AML-193 (cell line): ENCODE measurements around the gene CAP1.
"Not testable (repeated sequence)": the region's sequence is repeated elsewhere in the genome, so short reads cannot be mapped to it uniquely, and the experiment has no call there.

ENCODE experiments used
- DNase-seq, 2 experiments: peaks; one replicate each; lab custom pipeline; 2025; lab: John Stamatoyannopoulos, UW

Gene CAP1

DNA sequence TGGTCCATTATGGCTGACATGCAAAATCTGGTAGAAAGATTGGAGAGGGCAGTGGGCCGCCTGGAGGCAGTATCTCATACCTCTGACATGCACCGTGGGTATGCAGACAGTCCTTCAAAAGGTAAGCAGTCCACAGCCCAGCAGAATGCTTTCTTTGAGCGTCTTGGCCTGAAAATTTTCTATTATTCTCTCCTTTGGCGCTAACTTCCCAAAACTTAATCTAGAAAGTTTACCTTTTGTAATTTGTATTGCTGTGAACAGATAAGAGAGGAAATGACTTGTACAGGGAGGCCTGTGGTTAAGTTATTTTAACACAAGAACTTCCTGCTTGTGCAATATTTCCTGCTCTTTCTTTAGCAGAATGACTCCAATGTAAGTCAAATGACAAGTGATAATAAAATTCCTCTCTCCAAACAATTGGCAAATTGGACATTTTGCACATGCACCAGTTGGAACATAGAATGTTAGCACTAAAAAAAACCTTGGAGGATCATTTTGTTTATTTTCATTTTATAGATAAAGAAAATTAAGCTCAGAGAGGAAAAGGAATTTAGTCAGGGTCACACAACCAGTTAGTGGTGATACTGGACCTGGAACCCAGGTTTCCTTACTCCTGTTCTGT lies 18.9 kb downstream of the CAP1 start:
- DNase-seq, result peak; percentile 81 to 87

DNA sequence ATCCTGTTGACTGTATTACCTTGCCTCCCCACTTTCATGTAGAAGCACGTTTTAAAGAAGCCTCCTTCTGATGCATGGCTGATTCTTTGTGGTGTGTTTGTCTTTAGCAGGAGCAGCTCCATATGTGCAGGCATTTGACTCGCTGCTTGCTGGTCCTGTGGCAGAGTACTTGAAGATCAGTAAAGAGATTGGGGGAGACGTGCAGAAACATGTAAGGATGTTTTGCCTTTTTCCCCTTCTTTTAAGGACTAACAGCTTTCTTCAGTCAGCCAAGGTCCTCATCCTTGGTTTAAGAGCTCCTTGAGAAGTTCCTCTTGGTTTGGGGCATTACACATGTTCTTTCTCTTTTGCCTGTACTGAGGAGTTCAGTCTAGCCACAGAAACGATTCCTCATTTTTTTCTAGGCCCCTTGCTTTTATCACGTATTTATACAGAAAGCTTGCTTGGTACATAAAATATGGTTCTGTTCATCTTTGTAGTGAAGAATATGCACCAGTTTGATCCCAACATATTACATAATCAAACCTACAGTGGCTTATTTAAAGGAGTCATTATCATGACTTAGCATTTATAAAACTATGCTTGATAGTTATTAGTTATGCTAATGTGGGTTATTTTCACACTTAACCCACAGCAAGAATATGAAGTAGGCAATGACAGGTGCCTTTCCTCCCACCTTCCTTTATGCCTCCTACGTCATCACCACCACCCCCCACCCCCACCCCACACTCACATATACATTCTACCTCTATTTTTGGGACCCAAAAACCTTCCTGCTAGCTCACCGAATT lies 19.6 kb downstream of the CAP1 start:
- peak; percentile 30 to 32 for DNase-seq

DNA sequence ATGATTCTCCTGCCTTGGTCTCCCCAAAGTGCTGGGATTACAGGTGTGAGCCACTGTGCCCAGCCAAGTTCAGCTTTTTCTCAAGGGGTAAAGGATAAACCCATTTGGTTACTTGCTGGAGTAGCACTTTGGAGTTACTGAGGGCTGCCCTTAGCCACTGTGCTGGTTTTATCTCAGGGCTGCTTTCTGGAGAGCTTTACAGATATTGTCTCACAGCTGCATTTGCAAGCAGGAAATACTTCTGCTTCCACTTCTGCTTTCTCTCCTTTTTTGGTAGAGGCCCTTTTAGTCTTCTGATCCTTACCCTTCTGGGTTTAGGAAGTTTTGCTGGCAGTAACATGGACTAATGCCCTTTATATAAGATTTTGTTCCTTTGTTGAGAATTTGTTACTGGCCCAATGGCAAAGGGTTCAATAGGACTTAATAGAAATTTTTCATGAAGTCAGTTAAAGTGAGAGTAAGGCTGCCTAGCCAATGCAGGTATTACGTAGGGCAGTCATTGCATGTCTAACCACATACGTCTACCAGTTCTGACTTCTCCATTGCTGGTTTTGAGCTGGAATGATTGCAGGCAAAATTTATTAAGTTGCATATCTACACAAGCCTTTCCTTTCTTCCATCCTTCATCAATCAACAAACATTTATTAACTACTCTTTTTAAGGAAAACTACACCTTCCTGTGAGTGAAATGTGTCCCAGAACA lies 24.4 kb downstream of the CAP1 start:
- peak; percentile 85 for DNase-seq

DNA sequence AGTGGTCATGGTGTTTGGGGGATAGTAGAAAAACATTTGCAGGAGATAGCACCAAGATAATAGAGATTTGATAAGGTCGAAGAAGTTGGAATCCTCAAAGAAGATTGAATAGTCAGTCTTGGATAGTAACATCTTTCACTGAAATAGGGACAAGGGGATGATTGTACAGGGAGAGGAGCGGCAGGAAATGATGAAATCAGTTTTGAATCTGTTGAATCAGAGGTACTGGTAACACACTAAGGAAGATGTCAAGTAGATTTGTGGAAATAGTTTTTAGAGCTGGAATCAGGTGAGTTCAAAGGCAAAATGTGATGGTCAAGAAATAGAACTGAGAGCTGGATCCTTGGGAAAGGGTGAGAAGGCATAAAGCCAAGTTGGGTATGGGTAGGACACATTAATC lies 26.5 kb downstream of the CAP1 start:
- DNase-seq, result no peak

DNA sequence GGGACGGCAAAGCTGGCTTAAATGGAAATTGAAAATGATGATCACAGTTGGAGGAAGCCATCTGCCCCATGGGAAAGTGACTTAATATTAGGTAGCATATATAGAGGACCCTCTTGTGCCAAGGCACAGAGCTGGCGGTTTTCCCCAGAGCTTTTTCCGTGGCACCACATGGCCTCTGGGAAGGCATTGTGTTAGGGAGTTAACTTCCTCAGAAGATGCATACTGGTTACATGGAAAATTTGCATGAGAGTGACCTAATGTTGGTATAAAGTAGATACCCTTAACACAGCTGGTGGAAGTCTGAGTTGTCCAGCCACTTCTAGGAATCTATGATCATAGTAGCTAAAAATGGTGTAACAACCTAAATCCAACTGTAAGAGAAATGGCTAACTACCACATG lies 27.3 kb downstream of the CAP1 start:
- DNase-seq, result no peak

DNA sequence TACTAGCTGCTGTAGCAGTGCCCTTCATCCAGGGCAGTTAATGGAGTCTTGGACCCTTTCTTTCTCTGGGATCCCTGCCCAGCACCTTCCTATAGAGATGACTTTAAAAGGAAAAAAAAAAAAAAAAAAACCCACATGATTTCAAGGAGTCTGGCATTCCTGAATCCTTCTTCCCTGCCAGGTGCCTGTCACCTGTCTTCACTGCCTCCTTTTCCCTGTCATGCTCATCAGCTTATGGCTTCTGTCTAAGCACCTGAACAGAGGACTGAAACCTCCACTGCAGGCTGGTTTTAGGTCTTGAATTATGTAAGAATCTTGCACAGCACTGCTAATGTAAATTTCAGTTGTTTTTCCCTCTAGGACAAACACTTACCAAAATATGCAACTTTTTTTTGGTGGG lies 31.6 kb downstream of the CAP1 start:
- DNase-seq, result no peak

DNA sequence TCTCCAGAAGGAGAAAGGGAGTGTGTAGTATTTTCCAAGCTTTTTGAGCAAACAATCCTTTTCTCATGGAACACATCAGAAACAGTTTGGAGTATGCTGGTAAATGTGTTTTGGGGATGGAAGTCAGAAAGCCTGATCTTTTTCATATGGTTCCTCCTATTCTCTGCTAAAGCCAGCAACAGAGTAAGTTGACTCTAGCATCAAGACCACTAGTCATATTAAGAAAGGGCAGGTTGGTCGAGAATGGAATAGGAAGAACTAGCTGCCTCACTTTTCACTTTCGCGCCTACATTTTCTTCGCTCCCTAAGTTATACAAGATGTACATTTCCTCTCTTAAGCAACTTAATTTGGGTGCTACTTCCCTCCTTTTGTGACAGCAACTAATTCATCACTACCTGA lies 32.5 kb downstream of the CAP1 start:
- DNase-seq, result no peak

DNA sequence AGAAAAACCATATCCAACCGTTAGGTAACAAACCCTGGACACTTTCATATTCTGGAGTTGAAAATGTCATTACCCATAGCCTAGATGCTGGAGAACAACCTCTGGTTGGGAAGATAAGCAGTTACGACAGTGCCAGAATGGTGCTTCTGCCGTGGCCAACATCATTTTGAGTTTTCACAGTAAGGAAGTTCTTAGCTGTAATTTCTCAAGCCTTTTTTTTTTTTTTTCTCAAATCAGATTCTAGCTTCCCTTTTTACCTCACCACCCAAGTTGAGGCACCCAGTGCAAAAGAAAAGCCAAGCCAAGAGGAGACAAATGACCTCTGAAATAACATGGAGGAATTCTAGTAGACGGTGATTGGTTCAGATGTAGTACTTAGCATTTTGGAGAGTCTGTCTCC lies 34.7 kb downstream of the CAP1 start:
- peak; percentile 31 to 46 for DNase-seq

DNA sequence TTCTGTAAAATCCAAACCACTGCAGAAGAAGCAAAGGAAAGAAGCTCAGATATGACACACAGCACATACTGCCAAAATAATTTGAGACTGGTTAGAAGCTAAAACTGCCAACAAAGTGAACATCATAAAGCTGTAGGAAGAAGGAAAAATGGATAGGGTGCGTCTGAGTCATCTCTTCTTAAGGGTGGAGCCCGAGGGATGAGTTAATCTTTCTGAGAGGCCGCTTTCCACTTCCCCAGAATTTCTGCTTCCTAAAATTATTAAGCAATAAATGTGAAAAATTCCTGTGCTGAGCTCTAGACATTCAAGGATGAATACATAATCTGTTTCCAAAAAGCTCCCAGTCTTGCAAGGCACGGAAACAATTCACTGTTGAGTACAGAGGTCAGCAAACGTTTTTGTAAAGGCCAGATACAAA lies 36.4 kb downstream of the CAP1 start:
- no peak for DNase-seq

DNA sequence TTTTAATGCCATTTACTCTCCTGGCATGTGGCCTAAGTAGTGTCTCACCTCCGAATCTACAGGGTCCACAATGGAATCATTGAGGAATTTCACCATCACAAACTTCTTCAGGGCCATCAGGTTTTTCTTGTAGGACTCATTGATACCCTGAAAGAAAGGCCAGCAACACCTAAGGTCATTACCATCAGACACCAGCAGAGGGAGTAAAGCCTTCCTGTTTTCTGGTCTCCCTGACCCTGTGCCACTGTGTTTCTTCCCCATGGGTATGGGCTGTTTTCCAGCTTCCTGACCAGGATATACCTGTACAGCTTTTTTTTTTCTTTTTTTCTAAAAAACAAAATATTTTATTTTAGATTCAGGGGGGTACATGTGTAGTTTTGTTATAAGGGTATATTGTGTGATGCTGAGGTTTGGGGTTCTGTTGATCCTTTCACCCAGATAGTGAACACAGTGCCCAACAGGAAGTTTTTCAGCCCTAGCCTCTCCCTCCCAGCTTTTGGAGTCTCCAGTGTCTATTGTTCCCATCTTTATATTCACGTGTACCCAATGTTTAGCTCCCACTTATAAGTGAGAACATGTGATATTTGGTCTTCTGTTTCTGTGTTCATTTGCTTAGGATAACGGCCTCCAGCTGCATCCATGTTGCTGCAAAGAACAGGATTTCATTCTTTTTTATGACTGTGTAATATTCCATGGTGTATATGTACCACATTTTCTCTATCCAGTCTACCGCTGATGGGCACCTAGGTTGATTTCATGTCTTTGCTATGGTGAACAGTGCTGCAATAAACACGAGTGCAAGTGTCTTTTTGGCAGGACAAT lies 38.2 kb downstream of the CAP1 start:
- peak; percentile 60 to 61 for DNase-seq

DNA sequence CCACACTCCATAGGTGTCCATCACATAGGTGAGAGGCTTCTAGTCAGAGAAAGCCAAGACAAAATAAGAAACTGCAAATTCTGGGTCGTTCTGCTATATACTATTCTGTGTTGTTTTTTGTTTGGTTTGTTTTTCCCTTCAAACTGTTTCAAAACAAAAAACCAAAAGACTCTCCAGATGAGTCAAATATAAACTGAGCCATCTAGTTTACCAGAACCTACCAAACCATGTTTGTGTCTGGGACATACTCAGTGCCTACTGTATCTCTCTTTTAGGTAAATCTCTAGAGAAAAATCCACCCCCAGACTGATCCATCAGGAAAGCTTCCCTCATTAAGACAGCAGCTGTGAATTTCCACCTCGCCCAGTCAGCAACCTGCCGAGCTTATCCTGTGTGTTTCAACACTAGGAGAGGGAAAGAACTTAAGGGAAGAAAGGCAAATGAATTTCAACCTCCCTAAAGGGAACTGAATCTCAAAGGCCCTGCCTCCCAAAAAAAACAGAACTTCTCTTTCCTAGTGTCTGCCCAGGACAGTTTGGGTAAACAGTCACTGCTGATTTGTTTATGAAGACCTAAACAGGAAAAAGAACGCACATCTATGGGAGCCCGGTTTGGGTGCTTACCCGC lies 39.4 kb downstream of the CAP1 start:
- no peak for DNase-seq

DNA sequence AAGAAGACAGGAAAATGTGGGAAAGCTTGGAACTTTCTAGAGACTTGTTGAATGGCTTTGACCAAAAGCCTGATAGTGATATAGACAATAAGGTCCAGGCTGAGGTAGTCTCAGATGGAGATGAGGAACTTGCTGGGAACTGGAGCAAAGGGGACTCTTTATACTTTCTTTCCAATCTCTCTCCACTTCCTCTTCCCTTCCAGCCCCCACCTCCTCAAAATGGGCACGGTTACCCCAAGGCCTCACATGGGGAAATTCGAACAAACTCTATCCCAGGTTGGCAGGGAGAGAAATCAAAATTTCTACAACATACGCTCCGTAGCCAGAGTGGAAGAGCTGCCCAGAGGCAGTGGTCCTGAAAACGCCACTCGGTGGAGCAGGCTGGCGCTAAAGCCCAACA lies 41.3 kb downstream of the CAP1 start:
- no peak for DNase-seq

DNA sequence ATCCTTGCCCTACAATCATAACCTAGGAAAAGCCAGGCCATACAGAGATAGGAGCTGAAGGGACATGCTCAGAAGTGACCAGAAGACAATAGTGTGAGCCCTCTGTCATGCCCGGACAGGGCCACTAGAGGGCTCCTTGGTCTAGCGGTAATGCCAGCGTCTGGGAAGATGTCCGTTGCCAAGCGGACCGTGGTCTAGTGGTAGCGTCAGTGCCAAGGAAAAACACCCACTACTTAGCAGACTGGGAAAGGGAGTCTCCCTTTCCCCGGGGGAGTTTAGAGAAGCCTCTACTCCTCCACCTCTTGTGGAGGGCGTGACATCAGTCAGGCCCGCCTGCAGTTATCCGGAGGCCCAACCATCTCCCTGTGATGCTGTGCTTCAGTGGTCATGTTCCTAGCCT lies 44.2 kb downstream of the CAP1 start:
- not testable (repeated sequence) for DNase-seq

DNA sequence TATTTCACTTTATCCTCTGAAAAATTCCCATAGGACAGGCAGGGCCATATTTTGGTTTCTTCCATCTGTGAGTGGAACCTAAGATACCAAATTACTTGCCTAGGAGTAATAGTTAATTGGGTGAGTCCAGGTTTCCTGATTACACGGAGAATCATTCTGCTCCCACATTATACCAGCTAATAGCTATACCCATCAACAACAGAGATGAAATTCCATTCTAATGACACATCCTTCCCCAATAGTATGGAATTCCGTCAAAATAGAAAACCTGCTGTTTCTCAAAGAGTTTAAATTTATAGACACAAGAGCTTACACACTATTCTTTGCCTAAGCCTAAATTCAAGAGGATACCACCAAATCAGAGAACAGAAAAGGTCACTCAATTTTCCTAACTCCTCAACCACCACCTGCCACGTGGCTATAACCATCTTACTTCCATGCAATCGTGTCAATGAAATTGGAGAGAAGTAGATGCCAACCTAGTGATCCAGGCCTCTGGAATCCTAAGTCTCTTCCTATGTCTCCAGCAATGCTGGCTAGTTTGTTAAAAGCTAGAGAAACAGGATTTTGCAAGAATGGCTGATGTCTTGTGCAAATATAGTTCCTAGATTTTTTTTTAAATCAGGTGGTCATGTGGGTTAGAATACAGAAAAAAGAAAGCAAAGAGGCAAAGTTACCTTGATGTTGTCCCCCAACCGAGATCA lies 50.3 kb downstream of the CAP1 start:
- DNase-seq, result no peak

DNA sequence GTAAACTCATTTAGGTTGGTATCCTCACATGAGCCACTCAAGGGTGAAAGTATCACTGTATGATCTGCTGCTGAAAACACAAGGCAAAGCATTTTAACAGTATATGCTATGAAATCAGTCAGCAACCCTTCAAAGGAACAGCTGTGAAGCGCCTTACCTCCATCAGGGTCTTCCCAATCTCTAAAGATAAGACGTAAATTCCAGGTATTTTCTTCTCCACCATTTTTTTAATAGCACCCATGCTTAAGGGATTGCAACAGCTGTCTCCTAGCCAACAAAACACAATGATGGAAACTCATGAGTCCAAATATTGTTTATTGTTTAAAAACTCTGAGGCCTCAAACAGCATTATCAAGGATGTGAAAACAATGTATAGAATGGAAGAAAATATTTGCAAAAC lies 51.7 kb downstream of the CAP1 start:
- DNase-seq, result no peak

DNA sequence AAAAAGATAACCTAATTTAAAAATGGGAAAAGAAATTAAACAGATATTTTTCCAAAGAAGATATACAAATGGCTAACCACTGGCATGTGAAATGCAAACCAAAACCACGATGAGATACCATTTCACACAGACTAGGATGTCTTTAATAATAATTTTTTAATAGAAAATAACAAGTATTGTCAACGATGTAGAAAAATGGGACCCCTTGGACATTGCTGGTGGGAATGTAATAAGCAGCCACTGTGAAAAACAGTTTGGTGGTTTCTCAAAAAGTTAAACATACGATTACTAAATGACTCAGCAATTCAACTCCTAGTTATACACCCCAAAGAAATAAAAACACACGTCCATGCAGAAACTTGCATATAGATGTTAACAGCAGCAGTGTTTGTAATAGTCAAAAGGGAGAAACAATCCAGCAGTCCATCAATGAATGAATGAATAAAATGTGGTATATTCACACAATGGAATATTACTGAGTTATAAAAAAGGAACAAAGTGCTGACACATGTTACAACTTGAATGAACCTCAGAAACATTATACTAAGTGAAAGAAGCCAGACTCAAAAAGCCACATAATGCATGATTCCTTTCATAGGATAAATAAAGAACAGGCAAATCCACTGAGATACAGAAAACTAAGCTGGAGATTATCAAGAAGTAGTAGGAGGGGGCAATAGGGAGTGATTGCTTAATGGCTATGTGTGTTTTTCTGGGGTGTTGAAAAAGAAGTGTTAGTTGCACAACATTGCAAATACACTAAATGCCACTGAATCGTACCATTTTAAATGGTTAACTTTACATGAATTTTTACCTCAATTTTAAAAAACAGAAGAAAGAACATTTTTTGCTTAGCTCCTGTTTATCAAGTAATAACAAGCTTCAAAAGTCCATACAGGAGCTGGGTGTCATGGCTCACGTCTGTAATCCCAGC lies 52.4 kb downstream of the CAP1 start:
- peak in 1 of 2 experiments; percentile 7 for DNase-seq

DNA sequence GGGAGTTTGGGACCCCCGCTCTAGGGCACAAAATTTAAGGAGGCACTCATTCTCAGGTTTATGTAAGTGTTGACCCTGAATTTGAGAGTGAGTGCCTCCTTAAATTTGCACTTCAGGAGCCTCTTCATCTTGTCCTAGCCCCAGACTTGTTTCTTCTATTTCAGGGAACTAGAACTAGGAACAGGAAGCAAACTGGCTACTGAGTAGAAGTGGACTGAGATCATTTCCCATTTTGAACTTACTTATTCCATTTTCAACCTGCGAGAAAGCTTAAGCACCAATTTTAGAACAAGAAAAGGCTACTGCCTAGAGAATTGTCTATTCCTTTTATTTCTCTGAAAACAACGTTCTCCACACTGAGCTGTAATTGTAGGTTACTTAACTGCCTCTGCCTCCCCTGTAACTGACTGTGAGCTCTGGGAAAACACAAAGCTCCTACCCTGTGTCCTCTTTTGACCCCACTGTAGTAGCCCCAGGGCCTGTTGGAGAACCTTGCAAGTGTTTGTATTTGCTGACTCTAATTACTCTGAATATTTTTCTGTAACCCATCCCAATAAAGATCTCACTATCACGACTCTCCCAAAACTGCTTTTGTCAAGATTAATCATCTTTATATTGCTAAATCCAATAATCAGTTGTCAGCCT lies 54.1 kb downstream of the CAP1 start:
- peak; percentile 56 to 59 for DNase-seq

DNA sequence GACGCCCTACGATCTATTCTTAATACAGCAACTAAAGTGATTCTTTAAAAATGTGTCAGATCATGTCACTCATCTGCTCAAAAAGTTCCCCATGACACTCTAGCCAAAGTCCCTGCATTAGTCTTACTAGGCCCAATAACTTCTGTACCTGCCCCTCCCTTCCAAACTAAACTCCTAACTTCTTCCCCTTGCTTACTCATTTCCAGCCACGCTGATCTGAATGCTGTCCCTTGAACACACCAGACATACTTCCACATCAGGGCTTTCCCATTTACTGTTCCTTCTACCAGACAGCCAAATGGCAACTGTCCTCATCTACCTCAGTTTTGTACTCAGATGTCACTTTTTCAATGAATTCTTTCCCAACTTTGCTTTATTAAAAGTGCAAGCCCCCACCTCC lies 55.3 kb downstream of the CAP1 start:
- DNase-seq, result peak in 1 of 2 experiments; percentile 5

DNA sequence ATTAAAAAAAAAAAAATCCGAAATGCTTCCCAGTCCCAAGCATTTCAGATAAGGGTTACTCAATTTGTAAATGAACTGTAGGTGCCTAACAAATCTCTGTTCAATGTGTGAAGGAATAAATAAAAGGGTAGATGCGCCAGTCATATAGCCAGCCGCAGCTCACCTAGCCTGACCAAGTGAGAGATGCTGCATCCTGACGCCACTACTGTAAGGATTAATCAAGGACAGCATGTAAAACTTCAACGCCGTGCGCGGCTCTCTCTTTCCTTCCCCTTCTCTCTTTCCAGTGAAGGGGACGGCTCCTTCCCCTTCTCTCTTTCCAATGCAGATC lies 56.1 kb downstream of the CAP1 start:
- DNase-seq, result no peak
